Sigmoid colon (tissue), 4 donors: ENCODE data around the gene MLPH.

Experiments
- POLR2AphosphoS5 ChIP-seq, 4 donors: sonication (generic); formaldehyde crosslinking; IDR thresholded peaks; one replicate each; pipeline ENCODE4 v1.6.1; 2017; ENCODE audit warnings: antibody characterized with exemption in 4 of 4
- TF ChIP-seq, protein P1 (sequence below), 4 experiments: fragments of 450-650 bp in 3 of 4; fragments of 200-600 bp in 1 of 4; IDR thresholded peaks; one replicate each; pipeline ENCODE4 v1.5.1; 2016 to 2019; ENCODE audit warnings: antibody characterized with exemption in 4 of 4, mild to moderate bottlenecking in 3 of 4, moderate library complexity in 2 of 4

DNA sequence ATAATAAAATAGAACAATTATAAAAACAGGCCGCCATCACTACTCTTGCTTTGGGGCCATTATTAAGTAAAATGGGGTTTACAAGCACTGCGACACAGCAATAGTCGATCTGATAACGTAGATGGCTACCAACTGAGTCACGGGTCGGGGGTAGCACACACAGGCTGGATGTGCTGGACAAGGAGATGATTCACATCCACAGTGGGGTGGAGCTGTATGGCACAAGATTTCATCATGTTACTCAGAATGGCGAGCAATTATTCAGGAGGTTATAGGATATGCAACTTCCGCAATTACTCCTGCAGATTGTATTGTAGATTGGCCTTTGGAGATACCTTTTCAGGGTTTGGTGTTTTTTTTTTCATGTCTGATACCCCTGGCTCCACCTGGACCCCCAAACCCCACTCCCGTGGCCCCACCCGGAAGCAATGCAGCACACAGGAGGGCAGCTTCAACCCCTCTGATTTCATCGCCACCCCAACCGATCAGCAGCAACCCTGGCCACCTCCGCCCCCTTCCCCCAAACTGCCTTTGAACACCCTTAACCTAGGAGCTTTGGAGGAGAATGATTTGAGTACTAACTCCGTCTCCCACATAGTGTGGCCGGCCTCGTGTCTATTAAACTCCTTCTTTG lies 21.4 kb upstream of the MLPH start:
- TF ChIP-seq, protein P1, sequence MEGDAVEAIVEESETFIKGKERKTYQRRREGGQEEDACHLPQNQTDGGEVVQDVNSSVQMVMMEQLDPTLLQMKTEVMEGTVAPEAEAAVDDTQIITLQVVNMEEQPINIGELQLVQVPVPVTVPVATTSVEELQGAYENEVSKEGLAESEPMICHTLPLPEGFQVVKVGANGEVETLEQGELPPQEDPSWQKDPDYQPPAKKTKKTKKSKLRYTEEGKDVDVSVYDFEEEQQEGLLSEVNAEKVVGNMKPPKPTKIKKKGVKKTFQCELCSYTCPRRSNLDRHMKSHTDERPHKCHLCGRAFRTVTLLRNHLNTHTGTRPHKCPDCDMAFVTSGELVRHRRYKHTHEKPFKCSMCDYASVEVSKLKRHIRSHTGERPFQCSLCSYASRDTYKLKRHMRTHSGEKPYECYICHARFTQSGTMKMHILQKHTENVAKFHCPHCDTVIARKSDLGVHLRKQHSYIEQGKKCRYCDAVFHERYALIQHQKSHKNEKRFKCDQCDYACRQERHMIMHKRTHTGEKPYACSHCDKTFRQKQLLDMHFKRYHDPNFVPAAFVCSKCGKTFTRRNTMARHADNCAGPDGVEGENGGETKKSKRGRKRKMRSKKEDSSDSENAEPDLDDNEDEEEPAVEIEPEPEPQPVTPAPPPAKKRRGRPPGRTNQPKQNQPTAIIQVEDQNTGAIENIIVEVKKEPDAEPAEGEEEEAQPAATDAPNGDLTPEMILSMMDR (IDR thresholded peaks at IDR 0.05), result no peak
- TF ChIP-seq POLR2AphosphoS5 (IDR thresholded peaks at IDR 0.05), result no peak
